GM12875 (cell line): ENCODE results near the gene FAM171A1.

ENCODE experiments used
- H3K4me3 ChIP-seq: one replicate; pipeline ENCODE4 v1.5.1; 2011; ENCODE audit warnings: low read depth, low read length, control low read depth
- CTCF ChIP-seq: IDR thresholded peaks from 2 replicates; pipeline ENCODE4 v1.5.1; 2011; ENCODE audit warnings: low read depth, mild to moderate bottlenecking, control low read depth, inconsistent platforms, low read length, moderate library complexity, borderline replicate concordance; ENCODE audit not compliant: insufficient read depth

Gene FAM171A1

GRCh38 chr10:15387021-15387420 lies 15.9 kb upstream of the FAM171A1 start:
- no peak for TF ChIP-seq CTCF
- H3K4me3 ChIP-seq = no peak overlapping the region

- TF ChIP-seq CTCF = no peak
- H3K4me3 ChIP-seq = no peak overlapping the region
Observed at GRCh38 chr10:15385552-15386455, 14.7 kb upstream of the FAM171A1 start.

- TF ChIP-seq CTCF = no peak
- H3K4me3 ChIP-seq = no peak overlapping the region
Observed at GRCh38 chr10:15381420-15381819, 10.3 kb upstream of the FAM171A1 start.

GRCh38 chr10:15379078-15379477 lies 8.0 kb upstream of the FAM171A1 start:
- H3K4me3 ChIP-seq = no peak overlapping the region
- TF ChIP-seq CTCF = no peak

GRCh38 chr10:15378569-15378968 lies 7.5 kb upstream of the FAM171A1 start:
- TF ChIP-seq CTCF = no peak

GRCh38 chr10:15374566-15374965 lies 3.5 kb upstream of the FAM171A1 start:
- no peak for TF ChIP-seq CTCF
- H3K4me3 ChIP-seq = no peak overlapping the region

More at GRCh38 chr10:15378569-15378968, 7.5 kb upstream of the FAM171A1 start:
- H3K4me3 ChIP-seq = no peak overlapping the region

- H3K4me3 ChIP-seq = no peak overlapping the region
- no peak for TF ChIP-seq CTCF
Observed at GRCh38 chr10:15374156-15374555, 3.1 kb upstream of the FAM171A1 start.
